Thymus (tissue), 11 donors: ENCODE measurements around the gene KCND3. TPM values are rescaled to one million over a fixed set of nuclear protein-coding genes. Genes with fewer than 3 reads are reported as not detected.

Experiments used
- DNase-seq, 9 donors: peaks; one replicate each; pipeline ENCODE4 v3.0.0-alpha.2; 2013; ENCODE audit warnings: low spot score in 9 of 9, low read depth in 6 of 9, missing footprints in 1 of 9
- H3K27ac ChIP-seq, 2 donors: one replicate each; pipeline ENCODE4 v1.5.1; 2013; ENCODE audit warnings: control low read depth in 1 of 2, low read depth in 1 of 2, low read length in 1 of 2, mild to moderate bottlenecking in 1 of 2, moderate library complexity in 1 of 2
- H3K27me3 ChIP-seq, 2 donors: one replicate each; pipeline ENCODE4 v1.5.1; 2013; ENCODE audit warnings: low read length in 1 of 2; ENCODE audit not compliant: control insufficient read depth in 2 of 2, insufficient read depth in 1 of 2
- H3K36me3 ChIP-seq, 2 donors: one replicate each; pipeline ENCODE4 v1.5.1; 2013; ENCODE audit warnings: low read length in 1 of 2, mild to moderate bottlenecking in 1 of 2, moderate library complexity in 1 of 2; ENCODE audit not compliant: control insufficient read depth in 2 of 2, insufficient read depth in 2 of 2
- H3K4me1 ChIP-seq, 2 donors: one replicate each; pipeline ENCODE4 v1.5.1; 2013; ENCODE audit warnings: low read length in 2 of 2; ENCODE audit not compliant: control insufficient read depth in 2 of 2, insufficient read depth in 2 of 2
- H3K4me3 ChIP-seq, 2 donors: one replicate each; pipeline ENCODE4 v1.5.1; 2013; ENCODE audit warnings: low read length in 2 of 2, control low read depth in 1 of 2, mild to moderate bottlenecking in 1 of 2
- H3K9me3 ChIP-seq, 2 donors: one replicate each; pipeline ENCODE4 v1.5.1; 2013; ENCODE audit warnings: low read length in 1 of 2, mild to moderate bottlenecking in 1 of 2; ENCODE audit not compliant: control insufficient read depth in 2 of 2, insufficient read depth in 1 of 2
- WGBS: extraction: QIAGEN DNeasy Blood & Tissue Kit; methylation state at CpG from one replicate; pipeline ENCODE4 v1.1.7; 2013; 5-methylcytosine and 5-hydroxymethylcytosine counted together
- polyA plus RNA-seq: library from polyadenylated mRNA; stranded (reverse); fragments of 200-250 nt; gene quantifications from one replicate; pipeline ENCODE4 v1.2.3, GENCODE V29; 2013
- total RNA-seq: library from RNA; stranded (reverse); fragments of 120-200 nt; gene quantifications from one replicate; pipeline ENCODE4 v1.2.4, GENCODE V29; 2013
- donor health status: healthy.

The KCND3 gene
- total and polyA plus RNA-seq, 2 donors = 0.33 to 0.73 TPM

- Histone ChIP-seq H3K9me3 (no peaks in the 10 kb centered on the region), H3K27ac (no peak overlapping the region), H3K36me3 (no peaks in the 10 kb centered on the region), H3K4me3 (no peak overlapping the region), H3K4me1 (no peaks in the 10 kb centered on the region), H3K27me3 (peaks cover 0 to 4% of the 10 kb centered on the region in 2 donors)
- WGBS = 95% methylated on average over 6 of the region's 6 CpGs
- DNase-seq = no peak
Observed at GRCh38 chr1:111958851-111959250, 30.6 kb downstream of the KCND3 start.

- Histone ChIP-seq H3K36me3 (no peaks in the 10 kb centered on the region), H3K4me1 (no peaks in the 10 kb centered on the region), H3K27me3 (peaks cover 0 to 4% of the 10 kb centered on the region in 2 donors), H3K4me3 (no peak overlapping the region), H3K9me3 (no peaks in the 10 kb centered on the region), H3K27ac (no peak overlapping the region)
- no peak for DNase-seq
- 96% methylated on average over 3 of the region's 3 CpGs for WGBS
Observed at GRCh38 chr1:111958075-111958474, 31.4 kb downstream of the KCND3 start.

GRCh38 chr1:111956155-111956771 lies 33.2 kb downstream of the KCND3 start:
- Histone ChIP-seq H3K4me1 (no peaks in the 10 kb centered on the region), H3K4me3 (no peak overlapping the region), H3K27ac (no peak overlapping the region), H3K36me3 (no peaks in the 10 kb centered on the region), H3K9me3 (no peaks in the 10 kb centered on the region), H3K27me3 (peaks cover 0 to 2% of the 10 kb centered on the region in 2 donors)
- WGBS = 95% methylated on average over 13 of the region's 13 CpGs
- DNase-seq = no peak

GRCh38 chr1:111955755-111956154 lies 33.7 kb downstream of the KCND3 start:
- 91% methylated on average over 6 of the region's 6 CpGs for WGBS
- no peaks in the 10 kb centered on the region for H3K36me3 ChIP-seq
- no peak overlapping the region for H3K4me3 ChIP-seq
- DNase-seq = no peak
- no peak overlapping the region for H3K27ac ChIP-seq
- H3K4me1 ChIP-seq = no peaks in the 10 kb centered on the region
- no peaks in the 10 kb centered on the region for H3K9me3 ChIP-seq
- H3K27me3 ChIP-seq = peaks cover 0 to 2% of the 10 kb centered on the region in 2 donors

- Histone ChIP-seq H3K4me3 (no peak overlapping the region), H3K4me1 (peaks cover 0 to 4% of the 10 kb centered on the region in 2 donors), H3K9me3 (no peaks in the 10 kb centered on the region), H3K36me3 (no peaks in the 10 kb centered on the region), H3K27me3 (no peaks in the 10 kb centered on the region), H3K27ac (no peak overlapping the region)
- 86% methylated on average over 5 of the region's 5 CpGs for WGBS
- no peak for DNase-seq
Observed at GRCh38 chr1:111953797-111954196, 35.7 kb downstream of the KCND3 start.

- no peaks in the 10 kb centered on the region for H3K9me3 ChIP-seq
- H3K27me3 ChIP-seq = no peaks in the 10 kb centered on the region
- WGBS = 75% methylated on average over 4 of the region's 4 CpGs
- no peak for DNase-seq
- peaks cover 0 to 8% of the 10 kb centered on the region in 2 donors for H3K4me1 ChIP-seq
- no peak overlapping the region for H3K4me3 ChIP-seq
- no peak overlapping the region for H3K27ac ChIP-seq
- H3K36me3 ChIP-seq = no peaks in the 10 kb centered on the region
Observed at GRCh38 chr1:111952125-111952657, 37.3 kb downstream of the KCND3 start.

GRCh38 chr1:111948209-111949171 lies 41.0 kb downstream of the KCND3 start:
- peaks cover 0 to 8% of the 10 kb centered on the region in 2 donors for H3K4me1 ChIP-seq
- DNase-seq = peak in 2 of 9 donors; percentile 8 to 16
- 45% methylated on average over 6 of the region's 6 CpGs for WGBS
- H3K36me3 ChIP-seq = no peaks in the 10 kb centered on the region
- no peaks in the 10 kb centered on the region for H3K9me3 ChIP-seq
- no peaks in the 10 kb centered on the region for H3K27me3 ChIP-seq
- no peak overlapping the region for H3K4me3 ChIP-seq
- H3K27ac ChIP-seq = no peak overlapping the region

- Histone ChIP-seq H3K4me1 (peaks cover 0 to 7% of the 10 kb centered on the region in 2 donors), H3K27me3 (peaks cover 0 to 2% of the 10 kb centered on the region in 2 donors), H3K4me3 (no peak overlapping the region), H3K36me3 (no peaks in the 10 kb centered on the region), H3K9me3 (no peaks in the 10 kb centered on the region), H3K27ac (no peak overlapping the region)
- no peak for DNase-seq
- WGBS = 92% methylated on average over 15 of the region's 15 CpGs
Observed at GRCh38 chr1:111943846-111944749, 45.4 kb downstream of the KCND3 start.
